Right kidney (tissue), 9 donors: ENCODE measurements around the gene TOM1.

Experiments
- DNase-seq: peaks from one replicate; pipeline ENCODE4 v3.0.0-alpha.2; 2016
- long read RNA-seq, 8 donors: transcript quantifications; one replicate each; lab custom pipeline, GENCODE V29; 2026

TOM1 gene
- long read RNA-seq, donor 1, transcript TOM1-210 (15 exons, 2,389 nt) = major isoform, 10 of 12 reads
- long read RNA-seq, donor 1, partial matches to known transcripts = 0 of 12 reads
- long read RNA-seq, donor 1, other reads (novel, unspliced or antisense) = 0 of 12 reads
- long read RNA-seq, donor 2, partial matches to known transcripts = 0 of 3 reads
- long read RNA-seq, donor 2, other reads (novel, unspliced or antisense) = 0 of 3 reads
- long read RNA-seq, donor 3, transcript TOM1-210 (15 exons, 2,389 nt) = major isoform, 6 of 12 reads
- long read RNA-seq, donor 3, partial matches to known transcripts = 6 of 12 reads
- long read RNA-seq, donor 3, other reads (novel, unspliced or antisense) = 0 of 12 reads
- long read RNA-seq, donor 4, transcript TOM1-210 (15 exons, 2,389 nt) = major isoform, 6 of 15 reads
- long read RNA-seq, donor 4, partial matches to known transcripts = 9 of 15 reads
- long read RNA-seq, donor 4, other reads (novel, unspliced or antisense) = 0 of 15 reads
- long read RNA-seq, donor 5, partial matches to known transcripts = 8 of 13 reads
- long read RNA-seq, donor 5, other reads (novel, unspliced or antisense) = 0 of 13 reads
- long read RNA-seq, donor 6, partial matches to known transcripts = 0 of 4 reads
- long read RNA-seq, donor 6, other reads (novel, unspliced or antisense) = 0 of 4 reads
- long read RNA-seq, donor 7, partial matches to known transcripts = 0 of 4 reads
- long read RNA-seq, donor 7, other reads (novel, unspliced or antisense) = 0 of 4 reads
- long read RNA-seq, donor 8, transcript TOM1-210 (15 exons, 2,389 nt) = major isoform, 7 of 15 reads
- long read RNA-seq, donor 8, partial matches to known transcripts = 7 of 15 reads
- long read RNA-seq, donor 8, other reads (novel, unspliced or antisense) = 0 of 15 reads

GRCh38 chr22:35299673-35300499, at the start of gene TOM1:
TOM1 (plus strand) TSS chr22:35299894; CDS start chr22:35299929, 35 bp downstream.
- peak; percentile 100 for DNase-seq

GRCh38 chr22:35250156-35250555, 49.5 kb upstream of the TOM1 start:
- no peak for DNase-seq

- DNase-seq = no peak
These were observed 45.7 kb upstream of the TOM1 start for GRCh38 chr22:35253946-35254345.

GRCh38 chr22:35257002-35257320, 42.7 kb upstream of the TOM1 start:
- no peak for DNase-seq

DNA sequence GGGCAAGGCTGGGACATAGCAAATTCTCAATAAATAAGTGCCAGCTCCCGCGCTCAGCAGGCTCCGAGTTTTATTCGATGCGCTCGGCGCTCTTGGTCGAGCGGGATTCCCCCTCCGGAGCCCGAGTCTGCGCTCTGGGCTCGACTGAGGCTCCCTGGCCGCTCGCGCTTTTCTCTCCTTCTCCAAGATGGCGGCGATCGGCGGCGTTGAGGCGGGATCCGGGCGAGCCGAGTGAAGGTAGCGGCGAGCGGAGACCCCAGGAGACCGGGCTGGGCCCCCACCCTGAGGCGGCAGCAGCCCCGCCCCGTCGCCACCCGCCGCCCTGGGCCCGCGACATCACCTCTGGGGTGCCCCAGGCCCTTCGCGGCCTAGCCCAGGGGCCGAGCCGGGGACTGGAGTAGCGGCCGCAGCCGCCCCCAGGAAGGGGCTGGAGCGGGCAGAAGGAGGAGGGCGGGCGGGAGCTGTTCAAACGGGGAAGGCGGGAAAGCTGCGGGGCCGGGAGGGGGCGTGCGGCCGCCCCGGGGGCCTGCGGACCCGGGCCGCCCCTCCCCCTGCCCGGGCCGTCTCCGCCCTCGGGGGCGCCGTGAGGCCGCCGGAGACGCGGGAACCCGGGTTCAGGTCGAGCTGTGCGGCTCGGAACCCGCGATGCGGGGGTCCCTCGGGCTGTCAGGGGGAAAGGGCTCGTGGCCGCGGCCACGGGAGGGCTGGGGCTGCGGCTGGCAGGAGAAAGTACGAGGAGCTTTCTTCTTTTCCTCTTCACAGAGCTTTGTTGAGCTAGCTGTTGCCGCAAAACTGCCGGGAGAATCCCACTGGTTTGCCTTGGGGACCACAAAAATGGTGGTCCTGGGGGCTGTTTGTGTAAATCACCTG, 42.1 kb upstream of the TOM1 start, which contains the start of gene HMGXB4:
Gene HMGXB4 (plus strand): TSS at position 173 of the 870 bp plus-strand sequence. CDS start 4,898 bp downstream, outside the sequence.
- DNase-seq = peak; percentile 84

DNA sequence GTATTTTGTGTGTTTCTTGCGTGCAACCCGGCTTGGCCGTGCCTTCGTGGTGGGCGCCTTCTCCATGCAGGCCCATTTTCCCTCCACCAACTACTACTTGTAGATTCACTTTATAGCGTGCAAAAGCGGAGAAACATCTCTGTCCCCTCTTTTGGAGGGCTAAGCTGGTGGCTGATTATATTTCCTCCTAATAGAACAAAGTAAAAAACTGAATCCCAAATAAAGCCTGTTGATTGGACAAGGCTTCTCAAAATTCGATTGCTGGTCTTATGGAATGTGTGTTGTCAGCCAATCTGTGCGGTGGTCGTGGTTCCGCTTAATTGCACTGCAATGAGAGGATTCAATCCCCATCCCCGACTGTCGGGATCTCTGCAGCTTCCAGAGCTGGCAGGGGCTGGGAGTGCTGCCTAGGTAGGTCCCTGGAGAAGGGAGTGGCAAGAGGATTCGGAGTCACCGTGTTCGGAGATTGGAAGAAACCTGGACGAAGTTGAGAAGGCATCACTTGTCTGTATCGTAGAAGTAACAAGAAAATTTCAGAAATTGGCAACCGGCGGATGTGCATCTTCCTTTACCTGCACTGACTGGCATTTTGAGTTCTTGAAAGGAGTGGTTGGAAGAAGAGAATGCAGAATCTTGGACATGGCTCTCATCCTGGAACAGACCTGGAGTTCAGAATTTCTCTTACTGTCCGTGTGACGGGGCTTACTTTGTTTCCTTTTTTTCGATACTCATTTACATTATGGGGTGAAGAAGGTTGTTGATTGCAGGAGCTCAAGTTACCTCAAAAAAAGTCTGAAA, 41.3 kb upstream of the TOM1 start:
- no peak for DNase-seq

DNA sequence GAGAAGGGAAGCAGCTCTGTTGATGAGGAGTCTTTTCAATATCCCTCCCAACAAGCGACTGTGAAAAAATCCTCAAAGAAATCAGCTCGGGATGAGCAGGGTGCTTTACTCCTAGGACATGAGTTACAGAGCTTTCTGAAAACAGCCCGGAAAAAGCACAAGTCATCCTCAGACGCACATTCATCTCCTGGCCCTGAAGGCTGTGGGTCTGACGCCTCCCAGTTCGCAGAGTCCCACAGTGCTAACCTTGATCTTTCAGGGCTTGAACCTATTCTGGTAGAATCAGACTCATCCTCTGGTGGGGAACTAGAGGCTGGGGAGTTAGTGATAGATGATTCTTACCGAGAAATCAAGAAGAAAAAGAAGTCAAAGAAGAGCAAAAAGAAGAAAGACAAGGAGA, 34.7 kb upstream of the TOM1 start:
- DNase-seq = no peak

- DNase-seq = no peak
These were observed 33.4 kb upstream of the TOM1 start for GRCh38 chr22:35266277-35266676.

GRCh38 chr22:35269630-35270029, 30.1 kb upstream of the TOM1 start:
- DNase-seq = no peak

- no peak for DNase-seq
These were observed 25.4 kb upstream of the TOM1 start for GRCh38 chr22:35274154-35274871.

GRCh38 chr22:35275580-35275979, 24.1 kb upstream of the TOM1 start:
- DNase-seq = no peak

DNA sequence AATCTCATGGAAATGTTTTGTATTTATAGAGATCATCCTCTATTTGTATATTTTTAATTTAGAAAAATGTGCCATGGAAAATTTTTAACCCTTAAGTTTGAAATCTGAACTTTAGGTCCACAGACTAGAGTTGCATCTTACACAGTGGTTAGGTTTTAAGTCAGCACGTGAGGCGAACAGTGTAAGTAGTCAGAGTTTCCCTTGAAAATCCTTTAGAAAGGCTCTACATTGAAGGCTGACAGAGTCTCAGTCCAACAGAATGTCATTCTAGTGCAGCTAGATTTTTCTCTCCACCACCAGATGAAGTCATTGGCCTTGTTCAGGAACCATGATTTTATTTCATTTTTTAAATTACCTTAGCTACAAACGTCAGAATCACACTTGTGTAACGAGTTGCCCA, 23.7 kb upstream of the TOM1 start:
- DNase-seq = no peak

DNA sequence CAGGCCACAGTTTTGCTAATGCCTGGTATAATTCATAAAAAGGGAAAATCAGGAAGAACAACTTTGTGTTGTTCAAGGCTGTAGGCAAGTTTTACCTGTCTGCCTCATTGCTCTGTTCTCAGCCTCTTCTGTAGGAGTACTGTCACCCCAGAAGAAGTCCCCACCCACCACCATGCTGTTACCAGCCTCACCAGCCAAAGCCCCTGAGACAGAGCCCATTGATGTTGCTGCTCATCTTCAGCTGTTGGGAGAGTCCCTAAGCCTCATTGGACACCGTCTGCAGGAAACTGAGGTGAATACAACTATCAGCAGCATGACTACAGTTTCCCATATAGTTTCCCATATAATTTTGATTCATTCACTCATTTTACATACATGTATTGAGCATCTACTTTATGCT, 11.6 kb upstream of the TOM1 start:
- DNase-seq = no peak

DNA sequence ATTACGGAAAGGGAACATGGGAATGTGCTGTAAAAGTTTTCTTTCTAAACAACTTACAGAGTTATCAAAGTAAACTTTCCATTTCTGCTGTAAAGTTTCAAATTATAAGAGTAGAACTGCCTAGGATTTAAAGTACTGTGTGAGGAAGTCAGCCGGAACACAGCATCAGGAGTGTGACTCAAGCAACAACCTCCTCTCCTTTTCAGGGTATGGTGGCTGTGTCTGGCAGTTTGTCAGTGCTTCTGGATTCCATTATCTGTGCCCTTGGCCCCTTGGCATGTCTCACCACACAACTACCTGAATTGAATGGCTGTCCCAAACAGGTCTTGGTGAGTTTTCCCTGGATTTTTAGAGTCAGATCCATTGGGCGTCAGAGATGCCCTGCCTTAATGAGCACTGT, 6.9 kb upstream of the TOM1 start:
- DNase-seq = no peak

DNA sequence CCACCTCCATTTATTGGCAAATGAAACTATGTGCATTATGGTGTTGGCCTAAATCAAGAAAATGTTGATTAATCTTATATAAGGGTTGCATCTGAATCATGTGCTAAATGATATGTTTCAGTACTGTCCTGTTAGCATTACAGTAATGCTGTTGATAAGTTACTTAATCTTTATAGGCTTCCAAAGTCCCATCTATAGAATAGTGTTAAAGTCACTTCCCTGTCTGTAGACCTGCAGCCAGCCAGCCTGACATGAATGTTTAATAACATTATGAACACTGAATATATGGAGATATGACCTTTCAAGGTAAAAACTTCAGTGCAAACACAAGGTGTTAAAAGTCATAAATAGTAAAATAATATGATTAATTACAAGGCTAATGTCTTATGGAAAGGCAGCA, 3.6 kb upstream of the TOM1 start:
- no peak for DNase-seq

- no peak for DNase-seq
These were observed 449 bp upstream of the TOM1 start for GRCh38 chr22:35299217-35299672.

DNA sequence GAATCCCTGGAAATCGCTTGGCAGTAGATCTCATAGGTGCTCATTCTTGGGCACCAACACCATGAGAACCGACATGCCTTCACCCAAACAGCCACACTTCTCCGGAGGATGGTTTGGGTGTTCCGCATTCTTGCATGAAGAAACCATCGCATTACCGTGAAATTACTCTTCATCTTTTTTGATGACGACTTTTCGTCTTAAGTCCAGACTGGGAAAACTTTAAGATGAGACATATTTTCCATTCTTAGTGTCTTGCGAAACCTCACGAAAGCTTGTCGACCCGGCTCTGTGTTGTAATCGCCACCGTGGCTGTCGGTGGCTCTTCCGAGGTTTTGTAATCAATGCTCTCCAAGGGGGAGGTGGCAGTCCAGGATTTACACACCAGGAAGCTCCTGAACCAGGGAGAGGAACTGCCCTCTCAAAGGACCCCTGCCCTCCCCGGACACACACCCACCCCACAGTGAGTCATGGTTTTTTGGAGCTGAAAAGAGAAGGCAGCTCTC, 1.7 kb downstream of the TOM1 start:
- DNase-seq = no peak

DNA sequence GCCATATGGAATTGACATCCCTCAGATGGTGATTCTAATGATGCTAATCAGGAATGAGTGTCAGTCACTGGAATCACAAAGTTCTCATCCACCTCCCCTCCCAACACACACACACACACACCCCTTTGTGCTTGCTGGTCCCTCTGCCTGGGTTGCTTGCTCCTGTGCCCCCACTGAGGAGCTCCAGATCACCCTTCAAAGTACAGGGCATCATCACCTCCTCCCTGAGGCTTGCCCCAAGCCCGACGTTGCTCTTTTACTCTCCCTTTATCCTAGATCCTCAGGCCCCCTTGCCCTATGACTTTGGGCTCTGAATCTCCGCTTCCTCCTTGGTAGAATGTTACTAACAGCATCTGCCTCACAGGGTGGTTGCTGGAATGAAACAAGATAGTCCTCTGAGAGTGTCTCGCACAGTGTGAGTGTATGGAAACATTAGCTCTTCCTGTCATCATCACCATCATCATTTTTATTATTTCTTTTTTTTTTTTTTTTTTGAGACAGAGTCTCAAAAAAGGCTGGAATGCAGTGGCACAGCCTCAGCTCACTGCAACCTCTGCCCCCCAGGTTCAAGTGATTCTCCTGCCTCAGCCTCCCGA, 3.4 kb downstream of the TOM1 start:
- DNase-seq = no peak

DNA sequence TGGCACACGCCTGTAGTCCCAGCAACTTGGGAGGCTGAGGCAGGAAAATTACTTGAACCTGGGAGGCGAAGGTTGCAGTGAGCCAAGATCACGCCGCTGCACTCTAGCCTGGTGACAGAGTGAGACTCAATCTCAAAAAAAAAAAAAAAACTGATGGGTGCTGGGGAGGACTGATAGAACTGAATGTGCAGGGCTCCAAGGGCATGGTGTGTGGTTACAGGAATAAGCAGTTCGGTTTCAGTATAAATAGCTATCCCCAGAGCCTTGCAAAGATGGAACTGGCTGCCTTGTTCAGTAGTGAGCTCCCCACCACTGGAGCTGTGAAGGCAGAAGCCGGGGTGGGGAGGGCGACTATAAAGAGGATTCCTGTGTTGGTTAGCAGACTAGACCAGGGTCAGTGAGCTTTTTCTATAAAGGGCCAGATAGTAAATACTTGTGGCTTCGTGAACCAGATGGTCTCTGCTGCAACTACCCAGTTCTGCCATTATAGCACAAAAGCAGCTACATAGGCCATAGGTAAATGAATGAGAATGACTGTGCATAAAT, 5.9 kb downstream of the TOM1 start:
- no peak for DNase-seq
